DMS114 treated with DMSO at 0.1 percent for 48 hours (cell line): Measurements from ENCODE around the gene CCR7.
"Not testable (repeated sequence)": the region's sequence is repeated elsewhere in the genome, so short reads cannot be mapped to it uniquely, and the experiment has no call there.

Experiments used
- DNase-seq: peaks from one replicate; lab custom pipeline; 2025; ENCODE audit not compliant: unreplicated experiment; lab: John Stamatoyannopoulos, UW

The CCR7 gene

DNA sequence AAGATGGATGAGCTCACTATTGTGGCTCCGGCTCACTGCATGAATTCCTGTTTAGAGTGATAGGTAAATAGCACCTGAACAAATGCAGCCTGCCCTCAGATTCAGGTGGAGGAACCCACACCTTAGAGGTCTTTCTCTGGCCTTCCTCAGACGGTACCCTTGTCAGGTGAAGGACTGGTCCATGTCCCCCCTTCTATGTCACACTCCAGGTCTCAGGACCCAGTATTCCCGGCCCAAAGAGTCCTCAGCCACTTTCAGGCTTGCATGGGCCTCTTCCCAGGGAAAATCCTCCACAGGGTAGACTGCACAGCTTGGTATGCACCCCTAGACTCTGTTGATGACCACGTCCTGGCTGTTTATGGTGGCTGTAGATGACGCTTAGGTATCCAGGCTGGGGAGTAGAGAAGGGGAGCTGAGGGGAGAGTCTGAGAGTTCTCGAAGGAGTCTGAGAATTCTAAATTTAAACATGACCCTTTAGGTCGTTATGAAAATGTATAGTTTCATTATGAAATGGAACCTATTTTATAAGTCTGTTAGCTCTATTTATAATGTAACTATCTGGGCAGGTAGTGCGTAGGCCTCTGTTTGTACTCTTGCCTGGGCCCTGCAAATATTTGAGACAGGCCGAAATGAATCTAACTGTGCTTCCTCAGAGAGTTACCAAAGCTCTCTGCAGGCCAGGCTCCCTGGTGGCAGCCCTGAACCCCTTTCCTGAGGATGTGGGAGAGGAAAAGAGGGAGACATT is 32.5 kb upstream of the CCR7 start:
- DNase-seq, result no peak

DNA sequence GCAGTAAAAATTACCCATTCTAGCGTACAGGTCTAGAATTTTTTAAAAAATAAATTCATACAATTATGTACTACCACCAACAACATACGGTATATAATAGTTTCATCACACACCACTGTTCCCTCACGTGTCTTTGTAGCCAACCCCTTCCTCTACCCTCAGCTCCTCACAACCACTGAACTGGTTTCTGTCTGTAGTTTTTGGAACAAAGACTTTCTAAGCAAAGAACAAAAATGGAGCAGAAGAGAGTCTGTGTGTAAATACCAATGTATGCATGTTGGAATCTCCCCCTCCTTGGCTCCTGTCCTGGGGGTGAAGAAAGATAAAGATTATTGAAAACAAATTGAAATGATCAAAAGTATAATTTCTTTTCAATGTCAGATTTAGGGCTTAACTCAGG is 31.9 kb upstream of the CCR7 start:
- DNase-seq, result no peak

DNA sequence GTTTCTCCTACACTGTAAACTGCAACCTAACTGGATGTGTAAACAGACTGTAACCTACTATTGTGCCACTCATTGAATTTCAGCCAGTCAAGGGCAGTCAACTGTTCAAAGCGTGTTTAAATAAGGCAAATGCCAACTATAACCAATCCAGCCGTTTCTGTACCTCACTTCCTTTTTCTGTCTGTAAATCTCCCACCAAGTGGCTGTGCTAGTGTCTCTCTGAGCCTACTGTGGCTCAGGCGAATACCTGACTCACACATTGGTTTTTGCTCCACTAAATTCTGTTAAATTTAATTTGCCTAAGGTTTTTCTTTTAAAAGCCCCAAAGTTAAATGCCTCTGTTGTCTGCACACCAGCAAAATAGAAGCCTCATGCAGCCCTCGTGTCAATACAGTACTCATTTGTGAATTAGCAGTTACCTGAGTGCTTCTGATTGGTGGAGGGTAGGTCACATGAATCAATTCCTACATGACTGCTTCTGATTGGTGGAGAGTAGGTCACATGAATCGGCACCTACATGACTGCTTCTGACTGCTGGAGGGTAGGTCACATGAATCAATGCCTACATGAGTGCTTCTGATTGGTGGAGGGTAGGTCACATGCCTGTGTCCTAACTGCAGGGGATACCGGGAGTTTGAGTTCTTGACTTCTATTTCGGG is 31.1 kb upstream of the CCR7 start:
- no peak for DNase-seq

DNA sequence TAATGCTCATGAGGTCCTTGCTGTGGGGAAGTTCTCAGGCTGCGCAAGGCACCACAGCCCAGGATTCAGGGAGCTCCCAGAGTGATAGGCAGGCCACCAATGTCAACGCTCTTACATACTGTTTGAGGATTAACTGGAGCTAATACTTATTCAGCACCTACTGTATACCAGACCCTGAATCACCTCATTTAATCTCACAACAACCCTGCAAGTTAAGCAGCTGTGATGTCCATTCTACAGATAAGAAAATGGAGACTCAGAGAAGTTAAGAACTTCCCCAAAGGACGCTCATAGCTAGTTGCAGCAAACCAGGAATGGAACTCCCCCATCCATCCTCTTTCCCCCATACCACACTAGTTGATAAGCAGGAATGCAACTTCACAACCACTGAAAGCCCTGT is 25.5 kb upstream of the CCR7 start:
- no peak for DNase-seq

DNA sequence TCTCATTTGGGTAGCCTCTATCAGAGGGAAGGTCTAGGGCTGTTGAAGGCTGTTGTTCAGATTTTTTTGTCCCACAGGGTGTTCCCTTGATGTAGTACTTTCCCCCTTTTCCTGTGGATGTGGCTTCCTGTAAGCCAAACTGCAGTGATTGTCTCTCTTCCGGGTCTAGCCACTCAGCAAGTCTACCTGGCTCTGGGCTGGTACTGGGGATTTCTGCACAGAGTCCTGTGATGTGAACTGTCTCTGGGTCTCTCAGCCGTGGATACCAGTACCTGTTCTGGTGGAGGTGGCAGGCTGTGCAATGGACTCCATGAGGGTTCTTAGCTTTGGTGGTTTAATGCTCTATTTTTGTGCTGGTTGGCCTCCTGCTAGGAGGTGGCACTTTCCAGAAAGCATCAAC is 23.3 kb upstream of the CCR7 start:
- no peak for DNase-seq

DNA sequence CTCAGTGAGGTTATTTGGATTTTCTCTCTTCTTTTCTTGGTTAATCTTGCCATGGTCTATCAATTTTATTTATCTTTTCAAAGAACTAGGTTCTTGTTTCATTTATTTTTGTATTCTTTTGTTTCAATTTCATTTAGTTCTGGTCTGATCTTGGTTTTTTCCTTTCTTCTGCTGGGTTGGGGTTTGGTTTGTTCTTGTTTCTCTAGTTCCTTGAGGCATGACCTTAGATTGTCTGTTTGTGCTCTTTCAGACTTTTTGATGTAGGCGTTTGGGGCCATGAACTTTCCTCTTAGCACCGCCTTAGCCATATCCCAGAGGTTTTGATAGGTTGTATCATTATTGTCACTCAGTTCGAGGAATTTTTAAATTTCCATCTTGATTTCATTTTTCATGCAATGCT is 21.0 kb upstream of the CCR7 start:
- not testable (repeated sequence) for DNase-seq

DNA sequence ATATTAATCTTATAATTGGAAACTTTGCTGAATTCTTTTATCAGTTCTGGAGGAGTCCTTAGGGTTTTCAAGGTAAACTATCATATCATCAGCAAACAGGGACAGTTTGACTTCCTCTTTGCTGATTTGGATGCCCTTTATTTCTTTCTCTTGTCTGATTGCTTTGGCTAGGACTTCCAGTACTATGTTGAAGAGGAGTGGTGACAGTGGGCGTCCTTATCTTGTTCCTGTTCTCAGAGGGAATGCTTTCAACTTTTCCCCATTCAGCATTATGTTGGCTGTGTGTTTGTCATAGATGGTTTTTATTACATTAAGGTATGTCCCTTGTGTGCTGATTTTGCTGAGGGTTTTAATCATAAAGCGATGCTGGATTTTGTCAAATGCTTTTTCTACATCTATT is 19.7 kb upstream of the CCR7 start:
- DNase-seq, result not testable (repeated sequence)

DNA sequence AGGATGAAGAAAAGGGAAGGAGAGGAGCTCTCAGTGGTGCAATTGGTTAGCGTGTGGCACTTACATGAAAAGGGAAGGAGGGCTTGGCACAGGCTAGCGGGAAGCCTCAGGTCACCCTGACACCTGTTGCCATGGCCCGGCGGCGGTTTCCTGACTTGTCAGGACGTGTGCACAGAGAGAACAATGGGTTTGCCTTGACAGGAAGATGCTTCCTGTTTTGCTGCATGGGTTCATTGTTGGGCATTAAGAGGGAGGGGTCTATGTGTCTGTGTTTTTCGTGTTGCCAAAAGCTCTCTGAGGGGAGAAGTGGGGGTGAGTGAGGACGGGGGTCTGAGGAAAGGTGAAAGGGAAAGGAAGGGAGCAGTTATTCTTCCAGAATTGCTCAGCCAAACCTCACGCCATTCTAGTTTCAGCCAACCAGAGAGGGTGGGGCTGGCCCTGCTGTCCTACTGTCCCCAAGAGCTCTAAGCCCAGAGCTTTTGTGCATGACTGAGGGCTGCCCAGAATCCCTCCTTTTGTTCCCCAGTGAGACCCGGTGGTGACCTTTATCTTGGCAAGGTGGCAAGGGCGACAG is 17.1 kb upstream of the CCR7 start:
- DNase-seq, result no peak

DNA sequence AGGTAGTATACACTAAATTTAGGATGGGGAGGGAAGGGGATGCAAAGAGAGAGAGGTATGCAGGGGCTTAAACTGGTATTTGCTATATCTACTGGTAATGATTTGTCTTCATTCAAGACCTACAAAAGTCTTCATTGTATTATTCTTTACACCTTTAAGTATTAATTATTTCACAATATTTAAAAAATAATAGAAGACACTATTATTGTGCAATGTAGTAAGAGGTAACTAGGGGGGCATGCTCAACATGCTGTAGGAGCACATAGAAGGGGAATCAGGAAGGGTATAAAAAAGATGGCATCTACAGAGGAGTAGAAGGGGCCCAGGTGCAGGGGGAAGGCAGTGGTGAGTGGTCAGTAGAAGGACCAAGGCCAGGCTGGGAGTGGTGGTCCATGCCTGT is 14.9 kb upstream of the CCR7 start:
- DNase-seq, result no peak

DNA sequence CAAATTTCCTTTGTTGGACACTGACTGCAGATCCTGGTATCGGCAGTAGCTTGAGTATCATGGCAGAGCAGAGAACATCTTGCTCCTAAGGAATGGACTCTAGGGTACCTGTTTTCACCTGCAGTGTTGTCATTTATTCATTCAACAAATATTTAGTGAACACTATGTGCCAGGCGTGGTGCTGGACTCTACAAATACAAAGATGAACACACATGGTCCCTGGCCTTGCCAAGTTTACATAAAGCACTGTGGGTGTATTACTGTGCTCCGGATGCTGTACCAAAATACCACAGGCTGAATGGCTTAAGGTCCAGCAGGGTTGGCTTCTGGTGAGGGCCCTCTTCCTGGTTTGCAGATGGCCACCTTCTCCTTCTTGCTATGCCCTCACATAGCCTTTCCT is 14.2 kb upstream of the CCR7 start:
- DNase-seq, result no peak

DNA sequence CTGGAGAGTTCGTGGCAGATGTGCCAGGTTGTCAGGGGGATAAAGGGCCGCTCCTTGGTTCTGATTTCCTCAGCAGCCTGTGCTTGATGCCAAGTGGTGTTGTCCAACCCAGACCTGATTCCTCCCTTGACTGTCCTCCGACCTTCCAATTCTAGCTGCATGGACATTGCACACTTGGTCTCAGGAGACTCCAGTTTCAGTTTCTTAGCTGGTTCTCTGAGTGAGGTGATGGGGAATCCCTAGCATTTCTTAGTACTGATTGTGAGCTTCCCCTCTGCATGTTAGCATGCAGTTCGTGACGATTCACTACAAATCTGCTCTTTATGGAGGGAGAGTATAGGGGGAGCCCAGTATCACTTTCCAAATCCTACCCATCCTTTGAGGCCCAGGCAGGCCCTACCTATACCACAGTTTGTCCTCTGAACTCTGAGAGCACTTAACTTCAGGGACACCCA is 12.4 kb upstream of the CCR7 start:
- DNase-seq, result no peak

DNA sequence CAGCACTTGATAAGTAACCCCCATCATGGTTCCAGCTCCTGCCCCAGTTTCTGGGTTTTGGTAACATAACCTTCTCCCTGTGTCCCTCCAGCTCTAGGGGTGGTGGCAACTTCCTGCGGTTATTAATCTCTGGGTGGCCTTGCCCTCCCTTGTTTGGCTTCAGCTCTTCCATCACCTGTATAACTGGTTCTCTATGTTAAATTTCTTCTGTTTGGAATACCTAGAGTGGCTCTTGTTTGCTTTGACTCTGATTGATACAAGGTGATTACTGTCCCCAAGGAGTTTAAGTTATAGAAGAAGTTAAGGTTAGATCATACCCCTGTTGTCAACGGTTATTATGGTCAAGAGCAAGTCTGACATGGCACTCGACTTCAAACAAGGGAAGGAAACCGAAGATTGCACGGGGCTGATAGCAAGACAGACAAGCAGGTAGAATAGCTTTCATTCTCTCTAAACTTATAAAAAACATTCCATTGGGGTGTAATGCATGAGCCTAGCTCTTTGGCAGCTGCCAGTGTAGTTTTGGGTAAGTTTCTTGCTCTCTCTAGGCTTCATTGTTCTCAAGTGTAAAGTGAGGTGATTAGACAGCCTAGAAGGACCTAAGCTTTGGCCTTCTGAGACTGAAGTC is 11.0 kb upstream of the CCR7 start:
- DNase-seq, result no peak

DNA sequence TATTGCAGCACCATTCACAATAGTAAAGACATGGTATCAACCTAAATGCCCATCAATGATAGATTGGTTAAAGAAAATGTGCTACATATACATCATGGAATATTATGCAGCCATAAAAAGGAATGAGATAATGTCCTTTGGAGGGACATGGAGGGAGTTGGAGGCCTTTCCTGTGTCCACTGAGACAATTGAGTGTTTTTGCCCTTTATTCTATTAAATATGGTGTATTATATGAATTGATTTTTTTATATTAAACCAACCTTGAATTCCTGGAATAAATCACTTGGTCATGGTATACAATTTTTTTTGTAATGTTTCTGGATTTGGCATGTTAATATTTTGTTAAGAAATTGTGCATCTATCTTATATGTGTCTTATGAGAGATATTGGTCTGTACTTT is 9.0 kb upstream of the CCR7 start:
- no peak for DNase-seq

DNA sequence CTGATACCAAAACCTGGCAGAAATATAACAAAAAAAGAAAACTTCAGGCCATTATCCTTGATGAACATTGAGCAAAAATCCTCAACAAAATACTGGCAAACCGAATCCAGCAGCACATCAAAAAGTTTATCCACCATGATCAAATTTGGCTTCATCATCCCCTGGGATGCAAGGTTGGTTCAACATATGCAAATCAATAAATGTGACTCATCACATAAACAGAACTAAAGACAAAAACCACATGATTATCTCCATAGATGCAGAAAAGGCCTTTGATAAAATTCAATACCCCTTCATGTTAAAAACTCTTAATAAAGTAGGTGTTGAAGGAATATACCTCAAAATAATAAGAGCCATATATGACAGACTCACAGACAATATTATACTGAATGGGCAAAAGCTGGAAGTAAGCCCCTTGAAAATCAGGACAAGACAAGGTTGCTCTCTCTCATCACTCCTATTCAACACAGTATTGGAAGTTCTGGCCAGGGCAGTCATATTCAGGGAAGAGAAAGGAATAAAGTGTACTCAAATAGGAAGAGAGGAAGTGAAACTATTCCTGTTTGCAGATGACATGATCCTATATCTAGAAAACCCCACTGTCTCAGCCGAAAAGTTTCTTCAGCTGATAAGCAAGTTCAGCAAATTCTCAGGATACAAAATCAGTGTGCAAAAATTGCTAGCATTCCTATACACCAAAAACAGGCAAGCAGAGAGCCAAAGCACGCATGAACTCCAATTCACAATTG is 7.1 kb upstream of the CCR7 start:
- DNase-seq, result not testable (repeated sequence)

DNA sequence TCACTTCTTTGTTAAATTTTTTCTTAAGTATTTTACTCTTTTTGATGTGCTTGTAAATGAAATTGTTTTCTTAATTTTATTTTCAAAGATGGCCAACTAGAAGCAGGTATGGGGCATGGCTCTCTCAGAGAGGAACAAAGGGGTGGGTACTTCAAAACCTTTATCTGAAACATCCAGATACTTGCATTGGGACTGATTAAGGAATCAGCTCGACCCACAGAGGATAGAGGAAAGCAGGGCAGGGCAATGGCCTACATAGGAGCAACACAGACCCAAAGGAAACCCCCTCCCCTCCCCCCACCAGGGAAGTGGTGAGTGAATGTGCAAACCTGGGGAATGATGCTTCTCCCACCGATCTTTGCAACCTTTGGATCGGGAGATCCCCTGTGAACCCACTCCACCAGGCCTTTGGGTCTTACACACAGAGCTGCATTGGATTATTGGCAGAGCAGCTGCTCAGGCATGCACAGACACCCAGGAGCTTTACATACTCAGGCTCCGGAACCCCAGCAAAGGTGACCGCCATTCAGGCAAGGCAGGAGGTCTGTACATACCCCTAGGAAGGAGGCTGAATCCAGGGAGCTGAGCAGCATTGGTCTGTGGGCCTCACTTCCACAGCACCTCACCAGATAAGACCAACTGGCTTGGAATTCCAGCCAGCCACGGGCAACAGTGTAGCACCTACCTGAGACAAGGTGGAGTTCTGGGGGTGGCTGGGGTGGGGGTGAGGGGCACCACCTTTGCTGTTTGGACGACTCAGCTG is 3.0 kb upstream of the CCR7 start:
- DNase-seq, result no peak

DNA sequence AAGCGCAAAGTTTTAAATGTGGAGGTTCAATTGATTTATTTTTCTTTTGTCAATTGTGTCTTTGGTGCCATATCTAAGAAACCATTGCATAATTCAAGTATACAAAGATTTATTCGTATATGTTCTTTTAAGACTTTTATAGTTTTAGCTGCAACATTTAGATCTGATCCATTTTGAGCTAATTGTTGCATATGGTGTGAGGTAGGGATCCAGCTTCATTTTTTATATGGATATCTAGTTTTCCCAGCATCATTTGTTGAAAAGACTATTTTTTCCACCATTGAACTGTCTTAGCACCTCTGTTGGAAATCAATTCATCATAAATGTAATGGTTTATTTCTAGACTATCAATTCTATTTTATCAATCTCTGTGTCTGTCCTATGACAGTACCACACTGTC is 2.1 kb upstream of the CCR7 start:
- DNase-seq, result no peak

DNA sequence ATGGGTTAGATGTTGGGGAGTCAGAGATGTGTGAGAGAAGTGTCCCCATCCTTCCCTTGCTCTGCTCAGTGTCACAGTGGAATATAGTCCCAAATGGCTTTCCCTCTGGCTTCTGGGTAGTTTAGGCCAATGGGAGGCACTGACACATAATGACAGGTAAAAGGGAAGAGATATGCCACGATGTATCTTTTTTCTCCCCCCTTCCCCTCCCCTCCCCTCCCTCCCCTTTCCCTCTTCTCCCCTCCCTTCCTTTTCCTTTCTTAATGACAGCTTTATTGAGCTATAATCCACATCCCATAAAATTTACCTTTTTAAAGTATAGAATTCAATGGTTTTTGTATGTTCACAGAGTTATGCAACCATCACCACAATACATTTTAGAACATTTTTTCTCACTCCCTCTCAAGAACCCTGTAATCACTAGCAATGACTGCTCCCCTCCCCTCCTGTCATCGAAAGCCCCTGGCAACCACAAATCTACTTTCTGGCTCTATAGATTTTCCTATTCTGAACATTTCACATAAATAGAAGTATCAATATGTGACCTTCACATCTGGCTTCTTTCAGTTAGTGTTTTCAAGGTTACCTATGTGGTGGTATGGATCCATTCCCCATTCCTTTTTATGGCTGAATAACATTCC is 617 bp upstream of the CCR7 start:
- no peak for DNase-seq

DNA sequence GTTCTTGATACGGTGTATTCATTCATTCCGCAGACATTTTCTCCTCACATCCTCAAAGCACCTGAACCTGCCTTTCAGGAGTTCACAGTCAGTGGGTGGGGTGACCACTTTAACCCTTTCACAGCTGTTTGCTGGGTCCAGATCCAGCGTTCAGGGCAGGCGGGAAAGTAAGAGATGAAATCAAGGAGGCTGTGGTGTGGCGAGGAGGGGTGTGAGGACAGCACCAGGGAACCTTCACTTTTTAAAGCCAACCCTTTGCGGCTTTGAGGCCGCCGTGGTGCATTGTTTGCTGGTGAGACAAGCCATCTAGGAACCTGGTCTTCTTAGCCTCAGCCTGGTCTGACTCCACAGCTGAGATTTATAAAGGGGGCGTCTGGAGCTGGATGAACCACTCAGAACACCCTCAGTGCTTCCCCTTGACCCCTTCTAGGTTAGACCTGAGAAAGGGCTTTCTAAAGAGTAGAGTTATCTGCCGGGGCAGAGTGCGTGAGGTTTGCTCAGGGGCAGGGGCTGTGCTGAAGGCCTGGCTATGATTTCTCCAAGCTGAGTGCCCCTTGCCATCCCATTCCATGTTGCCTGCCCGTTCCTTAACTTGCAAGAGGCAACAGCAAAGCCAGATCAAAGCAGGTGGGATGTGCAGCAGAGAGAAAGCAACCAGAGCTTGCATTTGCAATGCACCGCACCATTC is 933 bp downstream of the CCR7 start:
- DNase-seq, result no peak

DNA sequence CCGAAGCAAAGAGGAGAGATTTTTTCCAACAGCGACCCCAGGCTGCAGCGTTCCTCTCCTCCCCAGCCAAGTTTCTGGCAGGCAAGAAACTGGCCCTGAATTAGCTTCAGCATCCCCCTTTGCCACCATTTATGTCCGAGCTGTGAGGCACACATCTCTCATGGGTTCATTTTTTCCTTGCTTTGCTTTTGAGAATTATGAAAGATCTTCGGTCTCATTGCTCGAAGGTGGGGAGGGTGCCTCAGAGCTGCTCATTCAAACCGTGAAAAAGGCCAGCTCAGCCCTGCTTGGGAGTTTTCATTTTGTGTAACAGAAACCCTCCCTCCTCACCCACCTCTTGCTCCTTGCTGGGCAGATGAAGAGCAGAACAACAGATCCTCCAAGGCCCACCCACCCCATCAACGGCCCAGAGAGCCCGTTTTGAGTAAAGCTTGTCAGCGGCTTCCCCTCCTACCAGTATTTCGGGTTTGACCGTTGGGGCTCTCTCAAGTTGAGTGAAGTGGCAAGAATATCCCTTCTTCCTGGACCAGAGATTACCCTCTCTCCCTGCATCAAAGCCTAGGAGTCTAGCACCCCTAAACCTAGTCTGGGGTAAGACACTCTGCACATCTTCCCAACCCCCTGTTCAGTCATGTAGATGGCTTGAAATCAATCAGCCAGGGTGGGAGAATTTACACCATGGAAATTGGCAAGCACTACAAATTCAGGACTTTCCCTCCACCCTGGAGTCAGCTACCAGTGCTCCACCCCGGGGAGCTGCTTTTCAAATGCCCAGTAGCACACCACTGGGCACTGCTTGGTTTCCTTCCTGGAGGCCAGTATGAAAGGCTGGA is 1.8 kb downstream of the CCR7 start:
- DNase-seq, result no peak
